GM18873 (cell line): Measurements from ENCODE around the gene OSBP.

Experiments
- ATAC-seq: cut with Tn5 transposase; IDR thresholded peaks from one replicate; pipeline ENCODE4 v1.9.1; 2021; ENCODE audit warnings: mild to moderate bottlenecking, moderate library complexity, moderate number of reproducible peaks; ENCODE audit not compliant: unreplicated experiment, low FRiP score

The OSBP gene

DNA sequence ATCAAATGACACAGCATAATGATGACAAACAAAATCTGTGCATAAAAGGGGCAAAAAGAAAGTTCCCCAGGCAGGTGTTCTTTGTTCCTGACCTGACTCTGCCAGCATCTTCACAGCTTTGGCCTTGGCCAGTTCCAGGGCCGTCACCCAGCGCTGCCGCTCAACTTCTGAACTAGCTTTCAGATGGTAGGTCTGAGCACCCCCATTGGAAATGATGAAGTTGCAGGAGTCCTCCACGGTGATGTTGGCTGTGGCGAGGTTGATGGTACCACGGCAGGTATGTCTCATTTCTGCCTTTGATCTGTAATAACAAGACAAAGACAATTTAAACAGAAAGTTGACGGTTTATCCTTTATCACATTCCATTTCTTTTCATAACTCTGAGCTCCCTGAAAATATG is 5.3 kb downstream of the OSBP start:
- ATAC-seq, result no peak

DNA sequence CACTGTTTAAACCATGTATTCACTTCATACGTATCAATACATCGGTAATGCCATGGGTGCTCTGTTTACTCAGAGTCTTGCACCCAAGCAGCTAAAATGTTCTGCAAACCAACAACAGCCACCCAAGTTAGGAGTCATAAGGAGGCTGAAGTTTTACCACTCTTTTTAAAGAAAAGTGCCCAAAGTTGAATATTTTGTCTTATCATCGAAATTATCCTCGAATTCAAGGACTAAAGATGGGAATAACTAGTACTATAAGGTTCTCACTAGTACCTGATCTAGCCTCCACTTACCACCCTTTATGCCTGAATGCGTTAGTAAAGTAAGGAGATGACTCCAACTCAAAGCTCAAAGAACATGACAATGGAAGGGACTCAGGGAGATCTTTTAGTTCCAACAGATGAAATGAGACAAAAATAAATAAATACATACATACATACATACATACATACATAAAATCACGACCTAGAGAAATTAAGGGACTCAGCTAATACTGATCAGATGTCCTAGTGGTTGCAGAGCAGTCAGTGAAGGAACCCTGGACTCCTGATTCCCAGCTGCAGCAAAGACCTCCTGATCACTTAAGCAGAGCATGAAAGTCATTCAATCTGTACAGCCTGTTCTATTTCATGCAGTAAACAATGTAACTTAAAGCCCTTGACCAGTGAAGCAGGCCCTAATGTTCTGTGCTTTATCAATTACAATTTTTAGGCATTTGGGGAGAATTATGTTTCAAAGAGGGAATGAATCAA is 7.7 kb downstream of the OSBP start:
- ATAC-seq, result no peak

DNA sequence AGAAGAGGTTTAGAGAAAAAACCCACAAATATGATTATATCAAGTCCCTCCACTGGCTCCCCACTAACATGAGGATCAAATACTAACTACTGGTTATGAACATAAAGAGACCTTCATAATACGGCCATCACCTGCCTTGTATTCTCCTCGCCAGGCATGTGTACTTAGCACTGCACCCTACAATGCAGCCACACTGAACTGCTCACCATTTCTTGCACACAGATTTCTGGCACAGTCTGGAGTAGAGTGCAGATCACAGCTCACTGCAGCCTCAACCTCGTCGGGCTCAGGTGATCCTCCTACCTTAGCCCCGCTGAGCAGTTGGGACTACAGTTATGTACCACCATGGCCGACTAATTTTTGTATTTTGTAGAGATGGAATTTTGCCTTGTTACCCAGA is 13.1 kb downstream of the OSBP start:
- no peak for ATAC-seq

DNA sequence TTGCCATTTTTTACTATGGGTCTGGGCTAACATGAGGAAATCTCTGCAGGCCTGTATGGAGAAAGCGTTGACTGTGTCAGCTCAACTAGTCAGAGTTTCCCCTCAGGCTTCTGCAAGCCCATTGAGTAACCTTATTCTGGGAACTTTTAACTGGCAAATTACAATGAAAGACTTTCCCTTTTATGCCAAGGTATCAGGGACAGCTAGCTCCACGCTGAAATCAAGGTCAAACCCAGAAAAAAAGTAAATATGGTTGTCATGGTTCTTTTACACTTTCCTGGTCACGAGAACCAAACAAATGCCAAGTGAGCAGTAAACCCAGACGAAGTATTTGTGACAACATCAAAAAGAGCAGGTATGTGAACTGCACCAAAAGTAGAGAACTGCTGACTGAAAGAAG is 13.8 kb downstream of the OSBP start:
- ATAC-seq, result no peak

DNA sequence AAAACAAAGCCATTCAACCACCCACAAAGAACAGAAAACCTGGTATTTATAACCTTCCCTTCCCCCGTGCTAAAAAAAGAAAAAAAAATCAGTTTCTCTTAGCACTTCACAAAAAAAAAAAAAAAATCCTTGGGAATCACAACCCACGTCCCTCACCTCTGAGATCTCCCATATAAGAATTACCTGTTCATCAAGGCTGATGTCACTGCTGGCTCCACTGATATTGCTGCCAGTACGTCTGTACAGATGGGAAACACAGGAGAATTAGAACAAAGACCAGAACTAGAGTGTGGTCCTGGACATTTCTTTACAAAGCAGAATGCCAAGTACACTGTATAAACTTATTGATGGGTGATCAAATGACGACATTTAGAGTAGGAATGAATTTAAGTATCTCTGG is 14.9 kb downstream of the OSBP start:
- no peak for ATAC-seq

DNA sequence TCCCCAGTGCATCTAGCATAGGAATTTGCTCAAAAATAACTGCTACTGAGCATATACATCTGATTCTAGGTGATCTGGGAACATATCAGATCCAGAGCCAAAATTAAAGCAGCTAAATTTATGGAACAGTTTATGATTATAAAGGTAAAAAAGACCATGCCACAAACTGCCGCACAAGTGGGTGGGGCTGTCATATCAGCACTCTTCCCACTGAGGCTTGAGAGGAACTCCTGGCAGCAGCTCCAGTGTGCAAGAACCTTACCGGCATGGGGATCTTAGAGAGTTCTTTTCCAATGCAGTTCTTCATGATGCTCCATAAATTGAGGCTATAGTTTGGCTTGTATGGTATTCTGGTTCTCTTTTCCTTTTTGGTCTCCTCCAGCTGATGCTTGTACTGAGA is 15.3 kb downstream of the OSBP start:
- no peak for ATAC-seq

DNA sequence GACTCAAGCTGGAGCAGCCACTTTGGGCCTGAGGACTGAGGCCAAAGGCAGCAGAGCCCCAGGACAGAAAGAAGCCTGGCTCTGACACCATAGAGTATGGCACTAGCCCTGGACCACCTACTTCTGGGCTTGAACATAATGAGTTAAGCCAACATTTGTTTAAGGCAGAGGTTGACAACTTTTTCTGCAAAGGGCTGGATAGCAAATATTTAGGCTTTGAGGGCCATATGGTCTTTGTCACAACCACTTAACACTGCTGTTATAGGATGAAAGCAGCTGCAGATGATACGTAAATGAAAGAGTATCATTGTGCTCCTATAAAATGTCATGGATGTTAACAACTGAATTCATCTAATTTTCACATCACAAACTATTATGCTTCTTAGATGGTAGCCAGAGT is 16.6 kb downstream of the OSBP start:
- no peak for ATAC-seq

DNA sequence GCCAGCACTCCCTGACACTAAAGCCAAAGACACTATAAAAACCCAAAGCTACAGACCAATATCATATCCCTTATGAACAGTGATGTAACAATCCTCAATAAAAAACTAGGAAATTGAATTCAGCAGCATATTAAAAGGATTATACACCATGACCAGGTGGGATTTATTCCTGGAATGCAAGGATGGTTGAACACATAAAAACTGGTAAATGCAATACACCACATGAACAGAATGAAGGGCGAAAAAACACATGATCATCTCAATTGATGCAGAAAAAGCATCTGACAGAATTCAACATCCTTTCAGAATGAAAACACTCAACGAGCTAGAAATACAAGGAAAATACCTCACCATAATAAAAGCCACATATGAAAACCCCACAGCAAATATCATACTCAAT is 31.3 kb downstream of the OSBP start:
- ATAC-seq, result no peak

DNA sequence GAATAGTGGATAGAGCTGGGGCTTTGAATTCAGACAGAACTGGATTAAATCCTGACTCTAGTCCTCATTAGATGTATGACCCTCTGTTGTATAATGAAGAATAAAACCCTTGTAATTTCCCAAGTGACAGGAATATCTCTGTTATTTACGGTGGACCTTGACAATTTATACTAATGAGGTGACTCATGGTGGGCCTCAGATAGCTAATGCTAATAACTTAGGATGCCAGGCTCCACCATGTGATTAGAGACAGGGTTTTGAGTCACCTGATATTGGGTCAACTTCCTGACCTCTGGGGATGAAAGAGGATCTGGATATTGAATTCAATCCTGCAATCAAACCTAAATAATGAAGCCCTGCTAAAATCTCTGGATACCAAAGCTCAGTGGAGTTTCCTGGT is 33.6 kb downstream of the OSBP start:
- ATAC-seq, result no peak

DNA sequence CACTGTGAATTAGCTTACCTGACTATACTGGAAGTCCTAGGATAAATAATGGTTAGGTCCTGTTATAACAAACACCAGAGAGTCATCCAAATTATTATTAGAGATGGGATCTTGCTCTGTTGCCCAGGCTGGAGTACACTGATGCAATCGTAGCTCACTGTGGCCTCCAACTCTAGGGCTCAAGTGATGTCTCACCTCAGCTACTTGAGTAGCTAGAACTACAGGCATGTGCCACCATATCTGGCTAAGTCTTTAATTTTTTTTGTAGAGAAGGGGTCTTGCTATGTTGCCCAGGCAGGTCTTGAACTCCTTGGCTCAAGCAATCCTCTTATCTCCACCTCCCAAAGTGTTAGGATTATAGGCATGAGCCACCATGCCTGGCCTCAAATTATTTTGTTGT is 37.2 kb downstream of the OSBP start:
- no peak for ATAC-seq

DNA sequence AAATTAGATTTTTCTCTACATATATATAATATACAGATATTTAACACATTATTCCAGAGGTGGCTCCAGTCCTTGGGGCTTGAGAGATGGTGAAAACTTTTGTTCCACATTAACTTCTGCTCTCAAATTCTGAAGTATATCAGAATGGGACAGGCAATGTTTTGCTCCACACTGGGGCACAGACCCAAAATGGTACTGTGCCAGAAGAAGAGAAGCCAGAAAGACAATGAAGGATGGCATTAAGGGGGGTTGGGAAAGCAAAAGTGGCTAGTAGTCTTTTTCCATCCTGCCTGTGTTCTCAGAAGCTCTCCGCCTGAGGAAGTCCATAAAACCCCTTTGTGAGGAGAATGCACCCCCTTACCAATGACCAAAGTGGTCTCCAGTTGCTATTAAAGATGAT is 40.1 kb downstream of the OSBP start:
- ATAC-seq, result no peak

DNA sequence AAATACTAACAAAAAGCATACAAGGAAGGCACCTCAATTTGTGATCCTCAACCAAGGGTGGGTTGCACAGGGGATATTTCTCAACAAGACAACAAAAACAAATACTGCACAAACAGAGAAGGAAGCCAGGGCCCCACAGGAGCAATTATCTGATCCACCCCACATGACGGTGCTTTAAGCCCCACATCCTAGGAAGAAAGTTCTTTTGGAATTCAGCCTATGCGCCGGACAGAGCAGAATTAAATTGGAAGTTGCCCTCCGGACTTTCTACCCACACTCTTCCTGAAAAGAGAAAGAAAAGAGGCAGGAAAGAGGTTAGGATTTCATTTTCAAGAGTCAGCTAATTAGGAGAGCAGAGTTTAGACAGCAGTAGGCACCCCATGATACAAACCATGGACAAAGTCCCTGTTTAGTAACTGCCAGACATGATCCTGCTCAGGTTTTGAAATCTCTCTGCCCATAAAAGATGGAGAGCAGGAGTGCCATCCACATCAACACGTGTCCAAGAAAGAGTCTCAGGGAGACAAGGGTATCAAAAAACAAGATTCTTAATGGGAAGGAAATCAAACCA is 40.6 kb downstream of the OSBP start:
- no peak for ATAC-seq

DNA sequence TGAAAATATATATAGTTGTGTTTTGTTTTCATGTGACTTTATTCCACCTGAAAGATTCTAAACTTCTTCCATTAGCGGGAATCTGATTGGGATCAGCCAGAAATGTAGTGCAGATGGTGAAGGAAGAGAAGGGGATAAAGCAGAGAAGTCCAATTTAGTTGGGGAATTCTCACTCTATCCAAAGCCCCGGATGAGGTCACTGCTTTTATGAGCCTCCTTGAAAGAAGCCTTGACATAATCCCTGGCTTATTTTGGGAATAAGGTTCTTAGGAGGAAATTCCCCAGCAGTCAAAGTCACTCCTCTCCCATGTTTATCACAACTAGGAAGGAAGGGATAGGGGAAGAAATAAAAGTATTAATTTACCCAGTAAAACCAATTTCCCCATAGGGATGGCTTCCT is 41.1 kb downstream of the OSBP start:
- no peak for ATAC-seq

DNA sequence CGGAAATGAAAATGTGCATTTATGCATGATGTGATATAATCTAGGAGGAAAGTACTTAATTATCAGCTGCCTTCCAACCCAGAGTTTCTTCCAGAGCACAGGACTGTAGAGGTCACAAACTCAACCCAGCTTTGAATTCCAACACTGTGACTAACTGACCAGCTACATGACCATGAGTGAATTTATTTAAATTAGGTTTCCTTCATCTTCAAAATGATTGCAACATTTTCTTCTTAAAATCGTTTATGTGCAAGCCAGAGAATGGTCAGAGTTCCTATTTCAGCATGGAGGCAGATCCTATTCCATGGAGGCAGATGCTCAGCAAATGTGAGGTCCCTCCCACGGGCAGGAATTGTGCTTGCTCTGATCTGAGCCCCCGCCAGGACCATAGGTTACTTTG is 42.4 kb downstream of the OSBP start:
- no peak for ATAC-seq

DNA sequence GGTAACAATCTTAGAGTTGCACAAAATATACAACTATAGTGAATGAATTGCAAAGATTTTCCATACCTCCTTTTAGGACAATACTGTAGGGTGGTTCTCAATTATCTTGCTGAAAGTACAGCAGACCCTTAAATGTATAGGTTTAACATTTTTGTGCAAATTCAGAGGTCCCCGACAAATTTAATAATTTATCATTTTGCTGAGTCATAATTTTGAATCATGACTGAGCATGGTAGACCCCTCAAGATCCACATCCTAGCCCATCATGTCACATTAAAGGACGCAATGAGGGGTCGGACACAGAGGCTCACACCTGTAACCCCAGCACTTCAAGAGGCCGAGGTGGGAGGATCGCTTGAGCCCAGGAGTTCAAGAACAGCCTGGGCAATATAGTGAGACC is 43.5 kb downstream of the OSBP start:
- no peak for ATAC-seq

DNA sequence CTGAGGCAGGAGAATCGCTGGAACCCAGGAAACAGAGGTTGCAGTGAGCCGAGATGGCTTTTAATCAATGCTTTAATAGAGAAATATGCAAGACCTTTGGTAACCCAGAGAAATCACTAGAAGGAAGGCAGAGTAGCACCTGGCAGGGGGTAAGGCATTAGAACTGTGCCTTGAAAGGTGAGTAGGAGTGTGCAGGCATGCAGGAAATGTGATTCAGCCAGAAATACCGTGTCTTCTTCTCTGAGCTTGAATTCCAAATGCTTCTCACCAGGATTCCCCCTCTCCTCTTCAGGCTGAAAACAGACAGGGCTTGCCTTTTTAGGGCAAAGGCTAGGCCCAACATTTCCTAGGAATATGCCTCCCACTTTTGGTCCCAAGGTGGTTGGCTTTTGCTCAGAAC is 53.3 kb downstream of the OSBP start:
- ATAC-seq, result no peak

DNA sequence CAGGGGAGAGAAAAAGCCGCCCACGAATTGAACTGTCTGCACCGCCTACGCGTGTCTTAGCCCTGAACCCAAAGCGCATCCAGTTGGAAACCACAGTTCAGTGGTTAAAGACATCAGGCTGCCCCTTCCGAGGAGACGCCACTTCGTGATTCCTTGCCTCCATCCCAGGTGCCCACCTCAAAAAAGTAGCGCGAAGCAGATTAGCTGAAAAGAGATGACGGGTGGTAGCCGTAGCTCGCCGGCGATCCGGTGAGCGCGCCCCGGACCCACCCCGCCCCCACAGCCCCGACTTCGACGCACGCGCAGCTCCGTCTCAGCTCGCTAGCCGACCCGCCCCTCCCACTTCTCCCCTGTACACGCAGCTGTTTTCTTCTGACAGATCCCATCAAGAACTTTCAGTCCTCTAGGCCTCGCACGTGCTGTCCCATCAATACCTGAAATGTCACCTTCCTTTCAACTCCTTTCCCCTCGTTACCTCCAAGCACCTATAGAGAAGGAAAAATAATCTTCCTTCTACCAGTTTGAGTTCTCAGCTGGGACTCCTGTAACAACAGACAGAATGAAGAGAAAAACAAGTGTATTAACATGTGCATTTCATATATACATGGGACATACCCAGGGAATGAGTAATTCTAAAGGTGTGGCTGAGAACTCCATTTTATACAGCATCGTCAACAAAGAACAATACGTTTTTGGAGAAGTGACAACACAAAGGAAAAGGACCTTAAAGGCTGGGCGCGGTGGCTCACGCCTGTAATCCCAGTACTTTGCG is 54.7 kb downstream of the OSBP start:
- ATAC-seq, result no peak

DNA sequence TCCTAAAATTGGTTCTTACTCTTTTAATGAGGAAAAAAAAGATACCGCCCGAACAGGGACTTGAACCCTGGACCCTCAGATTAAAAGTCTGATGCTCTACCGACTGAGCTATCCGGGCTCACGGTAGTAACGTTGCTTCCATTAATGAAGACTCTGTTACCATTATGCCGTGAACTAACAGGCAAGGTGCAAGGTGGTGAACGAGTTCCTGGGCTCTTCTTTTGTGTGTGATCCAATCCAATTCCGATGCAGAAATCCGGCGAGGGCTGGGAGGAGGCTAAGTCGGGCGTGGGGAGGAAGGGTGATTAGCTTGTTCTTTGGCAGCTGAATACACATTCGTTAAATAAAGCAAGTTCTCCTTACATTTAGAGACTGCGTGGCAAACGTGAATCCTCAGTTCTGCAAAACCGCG is 55.3 kb downstream of the OSBP start:
- no peak for ATAC-seq

DNA sequence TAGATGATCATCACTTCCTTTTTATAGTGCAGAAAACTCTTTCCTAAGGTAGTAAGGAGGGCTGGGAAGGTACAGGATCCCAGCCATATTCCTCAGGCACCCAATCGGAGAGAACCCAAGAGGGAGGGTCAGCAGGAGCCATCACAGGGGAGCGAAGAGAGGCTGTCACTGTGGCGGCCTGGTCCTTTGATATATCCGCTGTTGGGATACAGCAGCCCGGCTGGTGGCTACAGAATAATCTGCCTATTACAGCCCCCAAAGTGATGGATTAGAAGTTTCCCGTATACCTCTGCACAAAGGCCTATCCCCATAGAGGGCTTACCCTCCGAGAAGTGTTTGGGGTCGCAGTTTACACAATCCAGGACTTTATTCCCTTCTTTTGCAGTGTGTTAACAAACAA is 55.7 kb downstream of the OSBP start:
- ATAC-seq, result no peak

DNA sequence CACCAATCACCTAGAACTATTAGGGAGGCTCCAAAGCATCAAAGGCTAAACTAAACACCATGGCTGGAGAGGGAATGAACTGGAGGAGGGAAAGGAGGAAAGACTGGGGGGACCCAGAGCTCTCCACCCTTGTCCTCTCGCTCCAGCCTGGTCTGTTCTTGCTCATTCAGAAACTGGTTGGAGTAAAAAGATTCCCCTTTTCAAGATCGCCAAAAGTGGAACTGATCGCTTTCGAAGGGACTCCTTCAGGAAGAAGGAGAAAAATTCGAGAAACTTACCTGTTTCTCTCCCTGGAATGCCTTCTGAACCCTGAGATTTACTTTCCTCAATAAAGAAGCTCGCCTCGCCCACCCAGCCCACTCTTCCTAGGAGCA is 57.3 kb downstream of the OSBP start:
- ATAC-seq, result no peak

DNA sequence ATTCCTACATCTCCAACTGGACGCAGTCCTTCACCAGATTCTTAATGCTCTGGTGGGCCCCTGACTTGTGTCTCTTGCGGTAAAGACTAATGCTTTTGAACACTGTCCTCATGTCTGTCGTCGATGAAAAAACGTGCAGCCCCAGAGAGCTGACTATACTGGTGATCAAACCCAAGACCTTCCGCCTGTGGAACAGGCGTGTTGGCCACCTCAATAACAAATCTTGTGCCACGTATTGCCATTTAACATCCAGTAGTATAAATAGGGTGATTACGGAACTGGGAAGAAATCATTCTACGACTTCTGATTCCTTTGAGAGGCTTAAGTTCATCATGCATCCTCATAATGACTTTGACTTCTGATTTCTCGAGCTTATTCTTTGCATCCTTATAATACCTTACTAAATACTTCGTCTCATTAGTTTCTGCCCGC is 58.6 kb downstream of the OSBP start:
- ATAC-seq, result no peak
